H9 (cell line): ENCODE measurements around the gene CASK. TPM values are rescaled to one million over a fixed set of nuclear protein-coding genes. Genes with fewer than 3 reads are reported as not detected.

Experiments used
- DNase-seq: peaks from one replicate; pipeline ENCODE4 v3.0.0-alpha.2; 2017
- H2AFZ ChIP-seq: one replicate; pipeline ENCODE4 v1.6.1; 2013; ENCODE audit warnings: mild to moderate bottlenecking, low read length, control low read depth, moderate library complexity
- H2AK5ac ChIP-seq: 2 replicates; pipeline ENCODE4 v1.6.1; 2013; ENCODE audit warnings: low read length, control low read depth, mixed read lengths; ENCODE audit not compliant: insufficient read length
- H2BK120ac ChIP-seq: one replicate; pipeline ENCODE4 v1.6.1; 2013; ENCODE audit warnings: low read depth, mild to moderate bottlenecking, low read length, control low read depth, inconsistent platforms; ENCODE audit not compliant: poor library complexity, severe bottlenecking
- H2BK12ac ChIP-seq: 2 replicates; pipeline ENCODE4 v1.6.1; 2013; ENCODE audit warnings: low read length, control low read depth, mixed read lengths, low read depth; ENCODE audit not compliant: insufficient read length
- H2BK15ac ChIP-seq: 2 replicates; pipeline ENCODE4 v1.6.1; 2013; ENCODE audit warnings: low read depth, low read length, control low read depth
- H2BK20ac ChIP-seq: one replicate; pipeline ENCODE4 v1.6.1; 2013; ENCODE audit warnings: low read depth, mild to moderate bottlenecking, low read length, control low read depth, inconsistent platforms; ENCODE audit not compliant: poor library complexity, severe bottlenecking
- H2BK5ac ChIP-seq: 2 replicates; pipeline ENCODE4 v1.6.1; 2013; ENCODE audit warnings: low read length, control low read depth, mixed read lengths; ENCODE audit not compliant: insufficient read length
- H3K14ac ChIP-seq: 2 replicates; pipeline ENCODE4 v1.6.1; 2013; ENCODE audit warnings: low read length, control low read depth; ENCODE audit not compliant: insufficient read depth
- H3K18ac ChIP-seq: 2 replicates; pipeline ENCODE4 v1.6.1; 2013; ENCODE audit warnings: low read depth, mild to moderate bottlenecking, mixed read lengths, low read length, control low read depth; ENCODE audit not compliant: insufficient read length
- H3K23ac ChIP-seq: 2 replicates; pipeline ENCODE4 v1.6.1; 2013; ENCODE audit warnings: low read length, control low read depth, mixed read lengths, low read depth; ENCODE audit not compliant: insufficient read length
- H3K23me2 ChIP-seq: 2 replicates; pipeline ENCODE4 v1.6.1; 2013; ENCODE audit warnings: low read depth, mild to moderate bottlenecking, mixed read lengths, low read length, control low read depth; ENCODE audit not compliant: insufficient read length, poor library complexity, severe bottlenecking
- H3K27ac ChIP-seq: 2 replicates; pipeline ENCODE4 v1.5.1; 2013; ENCODE audit warnings: low read length, control low read depth, mixed read lengths, low read depth; ENCODE audit not compliant: insufficient read length
- H3K27me3 ChIP-seq: 2 replicates; pipeline ENCODE4 v1.6.1; 2013; ENCODE audit warnings: low read length, control low read depth, inconsistent platforms; ENCODE audit not compliant: insufficient read depth
- H3K4ac ChIP-seq: 2 replicates; pipeline ENCODE4 v1.6.1; 2013; ENCODE audit warnings: low read depth, mild to moderate bottlenecking, control low read depth, inconsistent platforms, low read length, moderate library complexity
- H3K4me1 ChIP-seq: 2 replicates; pipeline ENCODE4 v1.6.1; 2013; ENCODE audit warnings: low read length, control low read depth, inconsistent platforms; ENCODE audit not compliant: insufficient read depth
- H3K4me2 ChIP-seq: 2 replicates; pipeline ENCODE4 v1.6.1; 2013; ENCODE audit warnings: low read length, control low read depth, mixed read lengths; ENCODE audit not compliant: insufficient read length, insufficient read depth
- H3K56ac ChIP-seq: 2 replicates; pipeline ENCODE4 v1.6.1; 2013; ENCODE audit warnings: low read depth, mild to moderate bottlenecking, mixed read lengths, low read length, control low read depth; ENCODE audit not compliant: insufficient read length
- H3K79me1 ChIP-seq: 2 replicates; pipeline ENCODE4 v1.6.1; 2013; ENCODE audit warnings: low read depth, mild to moderate bottlenecking, moderate library complexity, low read length, control low read depth, inconsistent platforms; ENCODE audit not compliant: insufficient read depth, poor library complexity, severe bottlenecking
- H3K79me2 ChIP-seq: 2 replicates; pipeline ENCODE4 v1.6.1; 2013; ENCODE audit warnings: low read length, control low read depth, inconsistent platforms; ENCODE audit not compliant: insufficient read depth
- H3K9ac ChIP-seq: 2 replicates; pipeline ENCODE4 v1.6.1; 2013; ENCODE audit warnings: low read length, control low read depth, mixed read lengths; ENCODE audit not compliant: insufficient read length; ENCODE audit errors: extremely low read depth
- H3K9me3 ChIP-seq: one replicate; pipeline ENCODE4 v1.6.1; 2013; ENCODE audit warnings: low read depth, low read length, inconsistent platforms; ENCODE audit not compliant: control insufficient read depth
- H3T11ph ChIP-seq: one replicate; pipeline ENCODE4 v1.6.1; 2013; ENCODE audit warnings: mild to moderate bottlenecking, low read length, control low read depth, inconsistent platforms
- H4K20me1 ChIP-seq: one replicate; pipeline ENCODE4 v1.6.1; 2013; ENCODE audit not compliant: control insufficient read depth, insufficient read length, insufficient read depth
- H4K5ac ChIP-seq: 2 replicates; pipeline ENCODE4 v1.6.1; 2013; ENCODE audit warnings: low read depth, mild to moderate bottlenecking, mixed read lengths, low read length, control low read depth; ENCODE audit not compliant: insufficient read length
- H4K8ac ChIP-seq: replicated peaks from 2 replicates; pipeline ENCODE4 v1.6.1; 2013; ENCODE audit warnings: low read length, control low read depth, mixed read lengths, low read depth; ENCODE audit not compliant: insufficient read length
- H4K91ac ChIP-seq: 2 replicates; pipeline ENCODE4 v1.6.1; 2013; ENCODE audit warnings: low read depth, mild to moderate bottlenecking, moderate library complexity, mixed read lengths, low read length, control low read depth; ENCODE audit not compliant: insufficient read length
- H3K27ac Mint-ChIP-seq, 3 experiments: 2 replicates in 2 of 3; 3 replicates in 1 of 3; pipeline ENCODE4 v1.8.0; 2020 to 2021; ENCODE audit warnings: mixed read lengths in 3 of 3, mild to moderate bottlenecking in 1 of 3, moderate library complexity in 1 of 3
- H3K27me3 Mint-ChIP-seq: 2 replicates; pipeline ENCODE4 v1.8.0; 2021; ENCODE audit warnings: low read depth, mild to moderate bottlenecking, moderate library complexity, mixed read lengths
- H3K36me3 Mint-ChIP-seq, 3 experiments: 2 replicates in 2 of 3; 3 replicates in 1 of 3; pipeline ENCODE4 v1.8.0; 2020 to 2021; ENCODE audit warnings: low read depth in 3 of 3, mixed read lengths in 3 of 3; ENCODE audit not compliant: insufficient read depth in 1 of 3
- H3K4me1 Mint-ChIP-seq, 2 experiments: 2 replicates each; pipeline ENCODE4 v1.8.0; 2020; ENCODE audit warnings: mixed read lengths in 2 of 2
- H3K4me3 Mint-ChIP-seq, 2 experiments: 2 replicates in 1 of 2; 3 replicates in 1 of 2; pipeline ENCODE4 v1.8.0; 2020 to 2021; ENCODE audit warnings: mild to moderate bottlenecking in 2 of 2, mixed read lengths in 2 of 2, moderate library complexity in 1 of 2
- H3K9me3 Mint-ChIP-seq, 2 experiments: 2 replicates in 1 of 2; 3 replicates in 1 of 2; pipeline ENCODE4 v1.8.0; 2020; ENCODE audit warnings: mild to moderate bottlenecking in 2 of 2, mixed read lengths in 2 of 2, moderate library complexity in 1 of 2
- CTCF ChIP-seq: fragments of 200-600 bp; sonication (generic); conservative IDR thresholded peaks from 3 replicates; pipeline ENCODE4 v1.8.0; 2021; ENCODE audit warnings: antibody characterized with exemption, mild to moderate bottlenecking
- WGBS: extraction: QIAGEN DNeasy Blood & Tissue Kit; methylation state at CpG from one replicate; pipeline ENCODE4 v1.1.7; 2013; ENCODE audit warnings: missing lambda C conversion rate, low lambda C conversion rate, mixed read lengths; ENCODE audit not compliant: insufficient read length; ENCODE audit errors: extremely low coverage; 5-methylcytosine and 5-hydroxymethylcytosine counted together
- total RNA-seq: library from RNA; stranded (reverse); gene quantifications from 2 replicates; pipeline ENCODE4 v1.2.1, GENCODE V29; 2021

CASK gene
- total RNA-seq, 1 experiment from 2014 or later = 44.1 TPM

- no peak overlapping the region for H3T11ph ChIP-seq
- no peaks in the 10 kb centered on the region for H3K79me1 ChIP-seq
- DNase-seq = no peak
- no peaks in the 10 kb centered on the region for H3K9me3 ChIP-seq
- no peaks in the 10 kb centered on the region for H4K20me1 ChIP-seq
- H2BK20ac ChIP-seq = no peak overlapping the region
- no peak overlapping the region for H2BK12ac ChIP-seq
- no peak overlapping the region for H4K8ac ChIP-seq
- no peaks in the 10 kb centered on the region for H3K4me1 Mint-ChIP-seq
- no peak overlapping the region for H3K4ac ChIP-seq
- H3K4me1 ChIP-seq = no peaks in the 10 kb centered on the region
- H4K5ac ChIP-seq = no peak overlapping the region
- H3K27ac Mint-ChIP-seq = no peak overlapping the region
- no peak overlapping the region for H3K56ac ChIP-seq
- peaks cover 0 to 14% (median 2%) of the 10 kb centered on the region in 3 experiments; a peak in 4 of 7 replicates for H3K36me3 Mint-ChIP-seq
- no peak overlapping the region for H2AK5ac ChIP-seq
- H2BK120ac ChIP-seq = no peak overlapping the region
- H3K27me3 Mint-ChIP-seq = no peaks in the 10 kb centered on the region
- WGBS = no CpG with 5 or more reads among the region's 2 CpGs
- H3K4me3 Mint-ChIP-seq = no peak overlapping the region
- no peak overlapping the region for H3K4me2 ChIP-seq
- H2BK5ac ChIP-seq = no peak overlapping the region
- H3K27ac ChIP-seq = no peak overlapping the region
- no peaks in the 10 kb centered on the region for H3K27me3 ChIP-seq
- no peak overlapping the region for H4K91ac ChIP-seq
- no peak overlapping the region for H2AFZ ChIP-seq
- peaks cover 34 to 42% of the 10 kb centered on the region in 2 experiments for H3K9me3 Mint-ChIP-seq
- no peak overlapping the region for H3K18ac ChIP-seq
- no peak overlapping the region for H3K14ac ChIP-seq
- H2BK15ac ChIP-seq = no peak overlapping the region
- H3K9ac ChIP-seq = no peak overlapping the region
- H3K23ac ChIP-seq = no peak overlapping the region
- TF ChIP-seq CTCF = no peak
- H3K79me2 ChIP-seq = no peaks in the 10 kb centered on the region
- H3K23me2 ChIP-seq = no peaks in the 10 kb centered on the region
Observed at GRCh38 chrX:41541386-41541785, 382.0 kb downstream of the CASK start.
